Vagina (tissue), 2 donors: ENCODE measurements around the gene TSPEAR.

Experiments
- CTCF ChIP-seq, 3 experiments: fragments of 450-650 bp in 2 of 3; fragments of 200-600 bp in 1 of 3; sonication (generic) in 1 of 3; IDR thresholded peaks; one replicate each; pipeline ENCODE4 v1.5.1; 2017 to 2019; ENCODE audit warnings: antibody characterized with exemption in 3 of 3, mild to moderate bottlenecking in 2 of 3, moderate library complexity in 2 of 3
- POLR2A ChIP-seq, 2 donors: fragments of 450-650 bp; IDR thresholded peaks; one replicate each; pipeline ENCODE4 v1.6.1; 2017; ENCODE audit warnings: antibody characterized with exemption in 2 of 2, mild to moderate bottlenecking in 2 of 2, moderate library complexity in 2 of 2

- no peak for TF ChIP-seq CTCF (IDR thresholded peaks at IDR 0.05)
- TF ChIP-seq POLR2A (IDR thresholded peaks at IDR 0.05): no peak
Observed at GRCh38 chr21:44500111-44500510, 211.3 kb downstream of the TSPEAR start.
